HCT116 (cell line): Measurements from ENCODE around the gene GRIK3.

Experiments
- CTCF ChIP-seq, 3 experiments: fragments of 200-600 bp in 1 of 3; sonication (generic) in 1 of 3; IDR thresholded peaks in 2 of 3; conservative IDR thresholded peaks in 1 of 3; 2 replicates each; pipeline ENCODE4 v1.5.1; 2012 to 2017; ENCODE audit warnings: low read depth in 2 of 3, low read length in 2 of 3, antibody characterized with exemption in 1 of 3, borderline replicate concordance in 1 of 3, control low read depth in 1 of 3, mild to moderate bottlenecking in 1 of 3, mixed read lengths in 1 of 3, mixed run types in 1 of 3, moderate library complexity in 1 of 3; ENCODE audit not compliant: insufficient read depth in 1 of 3
- EZH2 ChIP-seq: fragments of 200-600 bp; sonication (generic); IDR thresholded peaks from 2 replicates; pipeline ENCODE4 v1.6.1; 2017; ENCODE audit warnings: antibody characterized with exemption, mixed run types
- POLR2AphosphoS5 ChIP-seq: IDR thresholded peaks from 2 replicates; pipeline ENCODE4 v1.6.1; 2011; ENCODE audit warnings: mild to moderate bottlenecking, low read depth, low read length, moderate library complexity
- REST ChIP-seq: IDR thresholded peaks from 2 replicates; pipeline ENCODE4 v1.6.1; 2012; ENCODE audit warnings: low read depth
- ZFX ChIP-seq: fragments of 450-650 bp; IDR thresholded peaks from 2 replicates; pipeline ENCODE4 v1.6.1; 2017
- ZNF274 ChIP-seq: fragments of 200-500 bp; sonication (Bioruptor generic); IDR thresholded peaks from 2 replicates; pipeline ENCODE4 v1.6.1; 2014; ENCODE audit warnings: mild to moderate bottlenecking, low read depth, low read length, inconsistent platforms

- TF ChIP-seq ZNF274: no peak
- TF ChIP-seq ZFX: no peak
- no peak for TF ChIP-seq EZH2
- no peak for TF ChIP-seq REST
- no peak for TF ChIP-seq CTCF (IDR thresholded peaks at IDR 0.05 in 2 of 3, conservative IDR thresholded peaks at IDR 0.05 in 1 of 3; ENCODE audit: borderline replicate concordance in 1 of 3, insufficient read depth in 1 of 3, low read depth in 2 of 3, low read length in 2 of 3)
- no peak for TF ChIP-seq POLR2AphosphoS5
These were observed 45.5 kb downstream of the GRIK3 start for GRCh38 chr1:36988741-36989193.
